H9 (cell line): ENCODE results near the gene COL27A1. TPM values are rescaled to one million over a fixed set of nuclear protein-coding genes. Genes with fewer than 3 reads are reported as not detected.
A peak's percentile ranks its signal among the peaks of the same experiment; 100 is the strongest.

Source experiments
- DNase-seq: peaks from one replicate; pipeline ENCODE4 v3.0.0-alpha.2; 2017
- H2AFZ ChIP-seq: one replicate; pipeline ENCODE4 v1.6.1; 2013; ENCODE audit warnings: mild to moderate bottlenecking, low read length, control low read depth, moderate library complexity
- H2AK5ac ChIP-seq: 2 replicates; pipeline ENCODE4 v1.6.1; 2013; ENCODE audit warnings: low read length, control low read depth, mixed read lengths; ENCODE audit not compliant: insufficient read length
- H2BK120ac ChIP-seq: one replicate; pipeline ENCODE4 v1.6.1; 2013; ENCODE audit warnings: low read depth, mild to moderate bottlenecking, low read length, control low read depth, inconsistent platforms; ENCODE audit not compliant: poor library complexity, severe bottlenecking
- H2BK12ac ChIP-seq: 2 replicates; pipeline ENCODE4 v1.6.1; 2013; ENCODE audit warnings: low read length, control low read depth, mixed read lengths, low read depth; ENCODE audit not compliant: insufficient read length
- H2BK15ac ChIP-seq: 2 replicates; pipeline ENCODE4 v1.6.1; 2013; ENCODE audit warnings: low read depth, low read length, control low read depth
- H2BK20ac ChIP-seq: one replicate; pipeline ENCODE4 v1.6.1; 2013; ENCODE audit warnings: low read depth, mild to moderate bottlenecking, low read length, control low read depth, inconsistent platforms; ENCODE audit not compliant: poor library complexity, severe bottlenecking
- H2BK5ac ChIP-seq: 2 replicates; pipeline ENCODE4 v1.6.1; 2013; ENCODE audit warnings: low read length, control low read depth, mixed read lengths; ENCODE audit not compliant: insufficient read length
- H3K14ac ChIP-seq: 2 replicates; pipeline ENCODE4 v1.6.1; 2013; ENCODE audit warnings: low read length, control low read depth; ENCODE audit not compliant: insufficient read depth
- H3K18ac ChIP-seq: 2 replicates; pipeline ENCODE4 v1.6.1; 2013; ENCODE audit warnings: low read depth, mild to moderate bottlenecking, mixed read lengths, low read length, control low read depth; ENCODE audit not compliant: insufficient read length
- H3K23ac ChIP-seq: 2 replicates; pipeline ENCODE4 v1.6.1; 2013; ENCODE audit warnings: low read length, control low read depth, mixed read lengths, low read depth; ENCODE audit not compliant: insufficient read length
- H3K23me2 ChIP-seq: 2 replicates; pipeline ENCODE4 v1.6.1; 2013; ENCODE audit warnings: low read depth, mild to moderate bottlenecking, mixed read lengths, low read length, control low read depth; ENCODE audit not compliant: insufficient read length, poor library complexity, severe bottlenecking
- H3K27ac ChIP-seq: 2 replicates; pipeline ENCODE4 v1.5.1; 2013; ENCODE audit warnings: low read length, control low read depth, mixed read lengths, low read depth; ENCODE audit not compliant: insufficient read length
- H3K27me3 ChIP-seq: 2 replicates; pipeline ENCODE4 v1.6.1; 2013; ENCODE audit warnings: low read length, control low read depth, inconsistent platforms; ENCODE audit not compliant: insufficient read depth
- H3K4ac ChIP-seq: 2 replicates; pipeline ENCODE4 v1.6.1; 2013; ENCODE audit warnings: low read depth, mild to moderate bottlenecking, control low read depth, inconsistent platforms, low read length, moderate library complexity
- H3K4me1 ChIP-seq: 2 replicates; pipeline ENCODE4 v1.6.1; 2013; ENCODE audit warnings: low read length, control low read depth, inconsistent platforms; ENCODE audit not compliant: insufficient read depth
- H3K4me2 ChIP-seq: 2 replicates; pipeline ENCODE4 v1.6.1; 2013; ENCODE audit warnings: low read length, control low read depth, mixed read lengths; ENCODE audit not compliant: insufficient read length, insufficient read depth
- H3K56ac ChIP-seq: 2 replicates; pipeline ENCODE4 v1.6.1; 2013; ENCODE audit warnings: low read depth, mild to moderate bottlenecking, mixed read lengths, low read length, control low read depth; ENCODE audit not compliant: insufficient read length
- H3K79me1 ChIP-seq: 2 replicates; pipeline ENCODE4 v1.6.1; 2013; ENCODE audit warnings: low read depth, mild to moderate bottlenecking, moderate library complexity, low read length, control low read depth, inconsistent platforms; ENCODE audit not compliant: insufficient read depth, poor library complexity, severe bottlenecking
- H3K79me2 ChIP-seq: 2 replicates; pipeline ENCODE4 v1.6.1; 2013; ENCODE audit warnings: low read length, control low read depth, inconsistent platforms; ENCODE audit not compliant: insufficient read depth
- H3K9ac ChIP-seq: 2 replicates; pipeline ENCODE4 v1.6.1; 2013; ENCODE audit warnings: low read length, control low read depth, mixed read lengths; ENCODE audit not compliant: insufficient read length; ENCODE audit errors: extremely low read depth
- H3K9me3 ChIP-seq: one replicate; pipeline ENCODE4 v1.6.1; 2013; ENCODE audit warnings: low read depth, low read length, inconsistent platforms; ENCODE audit not compliant: control insufficient read depth
- H3T11ph ChIP-seq: one replicate; pipeline ENCODE4 v1.6.1; 2013; ENCODE audit warnings: mild to moderate bottlenecking, low read length, control low read depth, inconsistent platforms
- H4K20me1 ChIP-seq: one replicate; pipeline ENCODE4 v1.6.1; 2013; ENCODE audit not compliant: control insufficient read depth, insufficient read length, insufficient read depth
- H4K5ac ChIP-seq: 2 replicates; pipeline ENCODE4 v1.6.1; 2013; ENCODE audit warnings: low read depth, mild to moderate bottlenecking, mixed read lengths, low read length, control low read depth; ENCODE audit not compliant: insufficient read length
- H4K8ac ChIP-seq: replicated peaks from 2 replicates; pipeline ENCODE4 v1.6.1; 2013; ENCODE audit warnings: low read length, control low read depth, mixed read lengths, low read depth; ENCODE audit not compliant: insufficient read length
- H4K91ac ChIP-seq: 2 replicates; pipeline ENCODE4 v1.6.1; 2013; ENCODE audit warnings: low read depth, mild to moderate bottlenecking, moderate library complexity, mixed read lengths, low read length, control low read depth; ENCODE audit not compliant: insufficient read length
- H3K27ac Mint-ChIP-seq, 3 experiments: 2 replicates in 2 of 3; 3 replicates in 1 of 3; pipeline ENCODE4 v1.8.0; 2020 to 2021; ENCODE audit warnings: mixed read lengths in 3 of 3, mild to moderate bottlenecking in 1 of 3, moderate library complexity in 1 of 3
- H3K27me3 Mint-ChIP-seq: 2 replicates; pipeline ENCODE4 v1.8.0; 2021; ENCODE audit warnings: low read depth, mild to moderate bottlenecking, moderate library complexity, mixed read lengths
- H3K36me3 Mint-ChIP-seq, 3 experiments: 2 replicates in 2 of 3; 3 replicates in 1 of 3; pipeline ENCODE4 v1.8.0; 2020 to 2021; ENCODE audit warnings: low read depth in 3 of 3, mixed read lengths in 3 of 3; ENCODE audit not compliant: insufficient read depth in 1 of 3
- H3K4me1 Mint-ChIP-seq, 2 experiments: 2 replicates each; pipeline ENCODE4 v1.8.0; 2020; ENCODE audit warnings: mixed read lengths in 2 of 2
- H3K4me3 Mint-ChIP-seq, 2 experiments: 2 replicates in 1 of 2; 3 replicates in 1 of 2; pipeline ENCODE4 v1.8.0; 2020 to 2021; ENCODE audit warnings: mild to moderate bottlenecking in 2 of 2, mixed read lengths in 2 of 2, moderate library complexity in 1 of 2
- H3K9me3 Mint-ChIP-seq, 2 experiments: 2 replicates in 1 of 2; 3 replicates in 1 of 2; pipeline ENCODE4 v1.8.0; 2020; ENCODE audit warnings: mild to moderate bottlenecking in 2 of 2, mixed read lengths in 2 of 2, moderate library complexity in 1 of 2
- CTCF ChIP-seq: fragments of 200-600 bp; sonication (generic); conservative IDR thresholded peaks from 3 replicates; pipeline ENCODE4 v1.8.0; 2021; ENCODE audit warnings: antibody characterized with exemption, mild to moderate bottlenecking
- WGBS: extraction: QIAGEN DNeasy Blood & Tissue Kit; methylation state at CpG from one replicate; pipeline ENCODE4 v1.1.7; 2013; ENCODE audit warnings: missing lambda C conversion rate, low lambda C conversion rate, mixed read lengths; ENCODE audit not compliant: insufficient read length; ENCODE audit errors: extremely low coverage; 5-methylcytosine and 5-hydroxymethylcytosine counted together
- total RNA-seq: library from RNA; stranded (reverse); gene quantifications from 2 replicates; pipeline ENCODE4 v1.2.1, GENCODE V29; 2021

COL27A1 gene
- total RNA-seq, 1 experiment from 2014 or later = 17.9 TPM

DNA sequence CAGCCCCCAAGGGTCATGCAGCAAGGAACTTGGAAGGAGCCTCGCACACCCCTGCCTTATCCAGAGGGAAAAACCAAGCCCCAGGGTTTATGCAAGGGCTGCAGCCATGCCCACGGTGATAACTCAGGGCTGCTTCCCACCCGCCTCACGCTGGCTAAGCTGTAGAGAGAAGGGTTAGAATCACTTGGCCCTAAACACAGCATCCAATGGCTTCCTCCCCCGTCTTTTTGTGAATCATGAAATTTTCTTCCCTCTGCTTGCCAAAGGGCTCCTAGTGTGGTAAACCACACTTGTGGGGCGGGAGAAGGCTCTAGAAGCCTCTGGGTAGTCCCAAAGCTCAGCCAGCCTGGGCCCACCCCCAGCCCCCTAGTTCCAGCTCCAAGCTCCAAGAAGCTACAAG is 111.6 kb downstream of the COL27A1 start:
- Histone ChIP-seq H2AFZ (no peak overlapping the region), H3K4me2 (no peak overlapping the region), H3K79me1 (no peaks in the 10 kb centered on the region), H3K18ac (no peak overlapping the region), H4K20me1 (no peaks in the 10 kb centered on the region), H3K9me3 (no peaks in the 10 kb centered on the region), H3K23me2 (no peaks in the 10 kb centered on the region), H3K23ac (no peak overlapping the region), H2AK5ac (no peak overlapping the region), H3K79me2 (no peaks in the 10 kb centered on the region), H3K27me3 (no peaks in the 10 kb centered on the region), H3K4me1 (no peaks in the 10 kb centered on the region), H3T11ph (no peak overlapping the region), H3K9ac (no peak overlapping the region), H3K4ac (no peak overlapping the region), H2BK12ac (no peak overlapping the region), H2BK5ac (no peak overlapping the region), H3K14ac (no peak overlapping the region), H2BK20ac (no peak overlapping the region), H2BK15ac (no peak overlapping the region), H4K8ac (no peak overlapping the region), H3K27ac (no peak overlapping the region), H4K91ac (no peak overlapping the region), H3K56ac (no peak overlapping the region), H4K5ac (no peak overlapping the region), H2BK120ac (no peak overlapping the region)
- no peak for DNase-seq
- Mint-ChIP-seq H3K4me1 (peaks cover 0 to 16% of the 10 kb centered on the region in 2 experiments; a peak in 3 of 4 replicates), H3K4me3 (no peak overlapping the region), H3K9me3 (no peaks in the 10 kb centered on the region), H3K27me3 (no peaks in the 10 kb centered on the region; the same call in none of the 2 replicates), H3K27ac (peak overlapping the region in 1 of 3 experiments; percentile 31; a peak in 1 of 7 replicates), H3K36me3 (no peaks in the 10 kb centered on the region; a peak in 1 of 7 replicates)
- TF ChIP-seq CTCF = no peak
- no CpG with 5 or more reads among the region's 6 CpGs for WGBS
